ENCODE data around the gene CDH2. TPM values are rescaled to one million over a fixed set of nuclear protein-coding genes. Genes with fewer than 3 reads are reported as not detected.

Gene CDH2
- total RNA-seq, 1 experiment from 2014 or later: 34.0 TPM

DNA sequence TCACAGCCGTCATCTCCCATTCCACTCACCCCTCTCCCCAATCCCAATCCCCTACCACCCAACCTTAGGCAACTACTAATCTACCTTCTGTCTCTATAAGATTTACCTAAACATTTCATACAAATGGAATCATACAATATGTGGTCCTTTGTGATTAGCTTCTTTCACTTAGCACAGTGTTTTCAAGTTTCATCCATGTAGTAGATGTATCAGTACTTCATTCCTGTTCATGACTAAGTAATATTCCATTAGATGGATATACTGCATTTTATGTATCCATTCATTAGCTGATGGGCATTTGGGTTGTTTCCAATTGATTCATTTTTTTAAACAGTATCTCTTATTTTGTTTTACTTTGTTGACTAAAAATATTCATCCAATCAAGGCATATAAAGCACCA is 109.6 kb downstream of the CDH2 start:
- Histone ChIP-seq H3K9me2 (replicated peaks; ENCODE audit: low read length) (no peaks in the 10 kb centered on the region), H3K4me1 (ENCODE audit: insufficient read depth, low read length) (0 out of 2 replicates have a peak, but pooled peaks cover 5% of the 10 kb centered on the region), H3K9ac (ENCODE audit: low read length) (no peak overlapping the region), H3K9me3 (ENCODE audit: low read length) (no peaks in the 10 kb centered on the region), H3K27ac (ENCODE audit: low read length) (no peak overlapping the region), H3K4me3 (ENCODE audit: low read length) (no peak overlapping the region), H3F3A (ENCODE audit: low read length, unreplicated experiment) (no peaks in the 10 kb centered on the region), H3K36me3 (ENCODE audit: low read depth, low read length) (peaks cover 4% of the 10 kb centered on the region), H2AFZ (ENCODE audit: low read length) (no peak overlapping the region), H3K79me2 (ENCODE audit: low read length) (no peaks in the 10 kb centered on the region), H3K4me2 (ENCODE audit: low read length) (no peak overlapping the region), H3K27me3 (ENCODE audit: low read length) (no peaks in the 10 kb centered on the region), H4K20me1 (ENCODE audit: low read length) (no peaks in the 10 kb centered on the region)
- CTCF ChIA-PET: no interaction called here
- ATAC-seq: no peak
- intact Hi-C loops (cut with micrococcal nuclease): no loop called here
- DNase-seq: no peak
- TF ChIP-seq, protein P1, sequence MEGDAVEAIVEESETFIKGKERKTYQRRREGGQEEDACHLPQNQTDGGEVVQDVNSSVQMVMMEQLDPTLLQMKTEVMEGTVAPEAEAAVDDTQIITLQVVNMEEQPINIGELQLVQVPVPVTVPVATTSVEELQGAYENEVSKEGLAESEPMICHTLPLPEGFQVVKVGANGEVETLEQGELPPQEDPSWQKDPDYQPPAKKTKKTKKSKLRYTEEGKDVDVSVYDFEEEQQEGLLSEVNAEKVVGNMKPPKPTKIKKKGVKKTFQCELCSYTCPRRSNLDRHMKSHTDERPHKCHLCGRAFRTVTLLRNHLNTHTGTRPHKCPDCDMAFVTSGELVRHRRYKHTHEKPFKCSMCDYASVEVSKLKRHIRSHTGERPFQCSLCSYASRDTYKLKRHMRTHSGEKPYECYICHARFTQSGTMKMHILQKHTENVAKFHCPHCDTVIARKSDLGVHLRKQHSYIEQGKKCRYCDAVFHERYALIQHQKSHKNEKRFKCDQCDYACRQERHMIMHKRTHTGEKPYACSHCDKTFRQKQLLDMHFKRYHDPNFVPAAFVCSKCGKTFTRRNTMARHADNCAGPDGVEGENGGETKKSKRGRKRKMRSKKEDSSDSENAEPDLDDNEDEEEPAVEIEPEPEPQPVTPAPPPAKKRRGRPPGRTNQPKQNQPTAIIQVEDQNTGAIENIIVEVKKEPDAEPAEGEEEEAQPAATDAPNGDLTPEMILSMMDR (conservative IDR thresholded peaks at IDR 0.05; ENCODE audit: low read depth, low read length): no peak
- no peak for TF ChIP-seq EZH2phosphoT487 (IDR thresholded peaks at IDR 0.05; ENCODE audit: borderline replicate concordance, low read length)
- no peak for TF ChIP-seq EZH2 (IDR thresholded peaks at IDR 0.05; ENCODE audit: low read length, unreplicated experiment)
- POLR2A ChIA-PET (ENCODE audit: unreplicated experiment): interaction anchor here (0.7 kb wide), 1 partner anchor 16 kb away, joined by 7 read pairs; no protein-coding TSS in a partner anchor
- BruUV-seq (replicated peaks): no TSS peak

GRCh38 chr18:28065793-28066186 is 111.1 kb downstream of the CDH2 start:
- BruUV-seq (replicated peaks): no TSS peak
- Histone ChIP-seq H3K79me2 (ENCODE audit: low read length) (no peaks in the 10 kb centered on the region), H3K9ac (ENCODE audit: low read length) (no peak overlapping the region), H3K27me3 (ENCODE audit: low read length) (no peaks in the 10 kb centered on the region), H3K9me3 (ENCODE audit: low read length) (no peaks in the 10 kb centered on the region), H4K20me1 (ENCODE audit: low read length) (no peaks in the 10 kb centered on the region), H3K27ac (ENCODE audit: low read length) (no peak overlapping the region), H3K36me3 (ENCODE audit: low read depth, low read length) (peaks cover 4% of the 10 kb centered on the region), H3F3A (ENCODE audit: low read length, unreplicated experiment) (no peaks in the 10 kb centered on the region), H3K4me2 (ENCODE audit: low read length) (no peak overlapping the region), H2AFZ (ENCODE audit: low read length) (no peak overlapping the region), H3K4me3 (ENCODE audit: low read length) (no peak overlapping the region), H3K4me1 (ENCODE audit: insufficient read depth, low read length) (0 out of 2 replicates have a peak, but pooled peaks cover 5% of the 10 kb centered on the region), H3K9me2 (replicated peaks; ENCODE audit: low read length) (no peaks in the 10 kb centered on the region)
- ChIA-PET CTCF (no interaction called here), POLR2A (ENCODE audit: unreplicated experiment) (no interaction called here)
- intact Hi-C loops (cut with micrococcal nuclease): no loop called here
- DNase-seq (no peak), ATAC-seq (no peak)
- TF ChIP-seq, protein P1 (conservative IDR thresholded peaks at IDR 0.05; ENCODE audit: low read depth, low read length): no peak
- TF ChIP-seq EZH2phosphoT487 (IDR thresholded peaks at IDR 0.05; ENCODE audit: borderline replicate concordance, low read length) (no peak), EZH2 (IDR thresholded peaks at IDR 0.05; ENCODE audit: low read length, unreplicated experiment) (no peak)

DNA sequence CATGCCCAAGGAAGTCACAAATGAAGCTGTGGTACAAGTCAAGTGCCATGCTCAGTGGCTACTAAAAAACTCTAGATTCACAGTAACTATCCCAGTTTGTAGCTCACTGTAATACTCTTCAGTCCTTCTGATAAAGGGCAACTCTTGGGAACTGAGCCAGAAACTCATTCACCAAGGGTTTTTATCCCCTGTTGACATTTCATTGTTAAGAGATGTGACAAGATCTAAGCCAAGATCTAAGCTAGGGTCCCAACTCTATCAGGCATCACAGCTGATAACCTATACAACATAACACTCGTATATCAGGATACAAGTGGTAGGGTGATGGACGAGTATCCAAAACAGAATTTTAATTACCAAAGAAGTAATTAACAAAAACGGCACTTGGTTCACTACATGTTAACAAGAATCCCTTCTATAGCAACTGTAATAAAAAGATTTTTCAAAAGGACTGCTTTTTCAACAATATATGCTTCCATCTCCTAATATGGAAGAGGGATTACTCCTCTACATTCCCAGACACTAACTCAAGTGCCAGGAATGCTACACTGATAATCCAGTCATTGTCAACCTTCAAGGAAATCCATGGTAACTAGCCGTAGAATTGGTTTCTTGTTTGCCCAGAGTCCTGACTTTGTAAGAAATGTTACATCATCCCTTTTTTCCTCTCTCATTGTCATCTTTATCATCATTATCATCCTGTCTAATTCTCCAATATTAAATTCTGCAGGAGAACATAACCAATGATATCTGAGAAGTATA is 111.7 kb downstream of the CDH2 start:
- Histone ChIP-seq H3K4me2 (ENCODE audit: low read length) (no peak overlapping the region), H3F3A (ENCODE audit: low read length, unreplicated experiment) (no peaks in the 10 kb centered on the region), H2AFZ (ENCODE audit: low read length) (no peak overlapping the region), H3K27me3 (ENCODE audit: low read length) (no peaks in the 10 kb centered on the region), H3K9me2 (replicated peaks; ENCODE audit: low read length) (no peaks in the 10 kb centered on the region), H3K27ac (ENCODE audit: low read length) (no peak overlapping the region), H3K9me3 (ENCODE audit: low read length) (no peaks in the 10 kb centered on the region), H3K36me3 (ENCODE audit: low read depth, low read length) (peaks cover 4% of the 10 kb centered on the region), H3K4me3 (ENCODE audit: low read length) (no peak overlapping the region), H3K79me2 (ENCODE audit: low read length) (no peaks in the 10 kb centered on the region), H4K20me1 (ENCODE audit: low read length) (no peaks in the 10 kb centered on the region), H3K9ac (ENCODE audit: low read length) (no peak overlapping the region), H3K4me1 (ENCODE audit: insufficient read depth, low read length) (0 out of 2 replicates have a peak, but pooled peaks cover 5% of the 10 kb centered on the region)
- ATAC-seq: no peak
- TF ChIP-seq EZH2phosphoT487 (IDR thresholded peaks at IDR 0.05; ENCODE audit: borderline replicate concordance, low read length) (no peak), EZH2 (IDR thresholded peaks at IDR 0.05; ENCODE audit: low read length, unreplicated experiment) (no peak)
- TF ChIP-seq, protein P1 (conservative IDR thresholded peaks at IDR 0.05; ENCODE audit: low read depth, low read length): no peak
- POLR2A ChIA-PET (ENCODE audit: unreplicated experiment): no interaction called here
- intact Hi-C loops (cut with micrococcal nuclease): no loop called here
- BruUV-seq (replicated peaks): no TSS peak
- CTCF ChIA-PET: no interaction called here
- peak; percentile 54 for DNase-seq

Data from PC-3 (cell line).